HK-2 (cell line): ENCODE measurements around the gene CDK2.

Source experiments
- DNase-seq: peaks from one replicate; pipeline ENCODE4 v3.0.0-alpha.2; 2018; ENCODE audit not compliant: unreplicated experiment

The CDK2 gene

DNA sequence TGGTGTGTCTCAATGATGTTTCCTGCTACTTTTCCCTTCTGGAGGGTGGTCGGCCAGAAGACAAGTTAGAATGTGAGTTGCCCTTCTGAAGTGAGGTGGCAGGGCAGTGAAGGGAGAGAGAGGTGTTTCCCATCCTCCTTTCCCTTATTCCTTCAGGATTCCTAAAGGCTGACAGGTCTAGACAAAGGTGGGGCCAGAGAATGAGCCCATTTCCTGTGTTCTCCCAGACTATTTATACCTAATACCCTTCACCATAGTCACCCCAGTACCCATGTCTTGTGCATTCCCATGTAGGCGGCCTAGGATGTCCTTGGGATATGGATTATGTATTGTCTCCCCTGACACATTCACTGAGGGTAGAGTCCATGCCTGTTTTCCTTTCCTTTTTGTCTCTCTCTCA is 28.6 kb upstream of the CDK2 start:
- no peak for DNase-seq

DNA sequence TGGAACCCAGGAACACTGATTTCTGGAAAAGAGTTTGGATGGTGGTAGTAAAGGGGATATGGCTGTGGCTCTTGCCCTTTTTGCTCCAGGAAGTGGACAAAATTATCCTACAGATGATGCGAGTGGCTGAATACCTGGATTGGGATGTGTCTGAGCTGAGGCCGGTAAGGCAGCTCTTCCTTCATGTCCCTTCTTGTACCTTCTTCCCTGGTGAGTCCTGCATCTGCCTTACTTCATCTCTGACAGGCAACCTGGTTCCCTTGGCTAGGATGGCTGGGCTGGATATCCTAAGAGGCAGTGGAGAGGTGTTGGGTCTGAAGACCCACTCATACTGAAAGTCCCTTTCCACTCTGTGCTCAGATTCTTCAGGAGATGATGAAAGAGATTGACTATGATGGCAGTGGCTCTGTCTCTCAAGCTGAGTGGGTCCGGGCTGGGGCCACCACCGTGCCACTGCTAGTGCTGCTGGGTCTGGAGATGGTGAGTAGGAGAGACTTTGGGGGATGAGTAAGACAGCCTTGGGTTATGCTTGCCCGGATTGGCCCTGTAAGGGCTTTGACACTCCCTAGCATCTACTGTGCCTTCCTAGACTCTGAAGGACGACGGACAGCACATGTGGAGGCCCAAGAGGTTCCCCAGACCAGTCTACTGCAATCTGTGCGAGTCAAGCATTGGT is 27.7 kb upstream of the CDK2 start:
- no peak for DNase-seq

GRCh38 chr12:55940065-55940732 is 26.4 kb upstream of the CDK2 start:
- DNase-seq, result peak; percentile 89

DNA sequence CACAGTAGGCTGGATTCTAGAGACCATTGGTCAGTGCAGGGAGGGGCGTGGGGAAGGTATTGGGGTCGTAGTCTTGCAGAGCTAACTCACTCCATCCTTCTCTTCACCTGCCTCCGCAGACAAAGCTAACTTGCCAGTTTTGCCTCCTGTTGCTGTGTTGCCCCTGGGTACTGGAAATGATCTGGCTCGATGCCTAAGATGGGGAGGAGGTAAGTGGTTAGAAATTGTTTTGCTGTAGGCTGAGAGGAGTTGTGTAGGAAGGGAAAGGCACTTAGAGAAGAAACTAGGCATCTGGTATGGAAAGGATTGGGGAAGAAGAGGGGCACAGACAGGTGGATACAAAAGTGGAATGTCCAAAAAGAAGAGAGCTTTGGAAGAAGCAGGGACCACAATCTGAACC is 24.6 kb upstream of the CDK2 start:
- DNase-seq, result no peak

DNA sequence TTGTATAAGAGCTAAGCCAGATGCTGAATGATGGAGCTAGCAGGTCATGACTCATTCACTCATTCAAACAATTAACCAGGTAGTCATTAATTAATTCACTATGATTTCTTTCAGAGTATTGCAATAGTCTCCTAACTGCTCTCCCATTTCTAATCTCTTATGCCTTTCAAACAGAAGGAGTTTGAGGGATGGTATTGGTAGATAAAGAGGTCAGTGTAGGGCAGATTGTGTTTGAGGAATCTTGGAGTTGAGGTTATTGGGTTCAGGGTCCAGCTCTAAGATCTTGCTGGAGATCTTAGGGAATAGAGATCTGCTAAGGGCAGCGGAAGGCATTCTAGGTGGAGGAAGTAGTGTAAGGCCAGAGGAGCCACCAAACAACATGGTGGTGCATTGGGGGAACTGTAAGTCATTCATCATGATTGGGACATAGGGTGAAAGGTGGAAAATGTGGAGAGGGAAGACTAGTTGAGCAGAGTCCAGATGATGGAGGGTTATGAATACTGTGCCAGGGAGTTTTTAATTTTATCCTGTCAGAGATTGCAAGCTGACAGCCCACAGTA is 24.0 kb upstream of the CDK2 start:
- DNase-seq, result no peak

DNA sequence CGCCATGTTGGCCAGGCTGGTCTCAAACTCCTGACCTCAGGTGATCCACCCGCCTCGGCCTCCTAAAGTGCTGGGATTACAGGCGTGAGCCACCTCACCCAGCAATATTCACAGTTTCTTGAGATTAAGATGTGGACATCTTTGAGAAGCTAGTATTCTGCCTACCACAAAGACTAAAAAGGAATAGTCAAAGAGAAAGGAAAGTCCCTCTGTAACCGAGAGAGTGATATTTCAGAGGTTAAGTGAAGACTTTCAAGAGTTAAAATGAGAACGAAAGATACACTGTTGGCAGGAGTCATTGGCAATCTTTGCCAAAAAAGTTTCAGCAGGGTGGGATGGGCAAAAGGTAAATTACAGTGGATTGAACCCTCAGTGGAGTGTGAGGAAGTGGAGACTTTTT is 20.1 kb upstream of the CDK2 start:
- no peak for DNase-seq

DNA sequence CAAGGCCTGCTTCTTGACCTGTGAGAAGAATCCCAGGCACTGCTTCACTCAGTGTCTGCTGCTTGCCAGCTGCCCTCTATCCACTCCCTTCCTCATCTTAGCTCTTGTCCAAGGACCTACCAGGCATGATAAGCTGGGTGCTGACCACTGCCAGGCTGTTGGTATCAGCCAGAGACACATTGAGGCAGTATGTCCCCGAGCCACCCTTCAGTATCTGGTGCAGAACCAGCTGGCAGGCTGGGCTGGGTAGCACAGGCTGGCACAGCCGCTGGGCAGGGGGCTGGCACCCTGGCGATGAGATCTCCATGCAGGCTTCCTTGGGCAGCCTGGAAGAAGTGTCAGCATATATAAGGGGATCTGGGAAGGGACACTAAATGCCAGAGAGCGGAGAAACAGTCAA is 11.3 kb upstream of the CDK2 start:
- no peak for DNase-seq

DNA sequence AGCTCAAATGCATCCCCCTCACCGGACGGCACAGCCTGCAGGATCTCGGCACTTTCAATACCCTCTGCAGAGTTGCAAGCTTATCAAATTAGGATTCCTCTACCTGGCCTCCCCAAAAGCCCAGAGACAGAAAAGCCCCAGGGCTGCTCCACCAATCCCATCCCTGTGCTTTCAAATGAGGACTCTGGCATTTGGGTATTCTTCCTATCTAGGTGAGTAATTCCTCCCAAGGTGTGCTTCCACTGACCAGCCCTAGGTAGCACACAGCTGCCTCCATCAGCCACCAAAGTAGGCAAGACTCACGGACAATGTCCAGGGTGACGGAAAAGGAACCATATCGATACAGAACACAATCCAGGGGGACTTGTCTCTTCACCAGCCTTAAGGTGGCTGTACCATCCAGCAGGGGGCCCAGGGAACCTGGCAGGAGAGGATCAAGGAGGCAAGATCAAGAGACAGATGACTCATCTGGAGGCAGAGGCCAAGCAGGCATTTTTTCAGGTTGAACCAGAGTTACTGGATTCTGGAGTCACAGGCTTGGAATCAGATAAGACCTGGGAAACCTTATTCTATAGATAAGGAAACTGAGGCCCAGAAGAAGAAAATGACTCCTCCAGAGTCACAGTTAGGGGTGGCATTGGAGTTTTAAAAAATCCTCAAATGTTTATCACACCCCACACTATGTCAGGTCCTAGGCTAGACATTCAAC is 10.7 kb upstream of the CDK2 start:
- DNase-seq, result peak; percentile 71

DNA sequence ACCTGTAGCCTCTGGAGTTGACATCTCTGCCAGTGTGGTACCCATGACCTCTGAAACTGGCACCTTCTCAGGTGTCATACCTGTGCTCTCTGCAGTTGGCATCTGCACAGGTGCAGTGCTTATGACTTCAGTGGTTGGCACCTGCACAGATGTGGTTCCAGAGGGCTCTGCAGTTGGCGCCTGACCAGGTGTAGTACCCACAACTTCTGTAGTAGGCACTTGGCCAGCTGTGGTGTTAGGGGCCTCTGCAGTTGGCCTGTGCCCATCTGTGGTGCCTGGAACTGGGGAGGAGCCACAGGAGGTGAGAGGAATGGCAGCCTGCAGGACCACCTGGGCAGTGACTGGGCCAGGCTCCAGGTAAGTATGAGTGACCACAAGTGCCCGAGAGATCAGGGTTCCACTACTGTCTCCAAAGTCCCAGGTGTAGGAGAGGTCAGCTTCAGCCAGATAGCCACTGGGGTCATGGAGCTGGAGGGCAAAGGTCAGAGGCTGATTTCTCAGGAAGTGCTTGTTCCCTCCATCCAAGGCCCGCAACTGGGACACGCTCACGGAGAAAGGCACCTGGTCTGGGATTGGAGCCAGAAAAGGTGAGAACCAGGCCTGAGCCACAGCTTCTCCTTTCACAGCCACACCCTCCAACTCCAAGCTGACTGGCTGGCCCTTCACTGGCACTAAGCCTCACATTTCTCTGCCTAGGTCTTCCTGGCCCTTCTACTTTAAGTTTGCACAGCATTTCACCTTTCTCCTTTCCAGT is 9.3 kb upstream of the CDK2 start:
- no peak for DNase-seq

GRCh38 chr12:55963760-55964159 is 2.9 kb upstream of the CDK2 start:
- DNase-seq, result no peak

DNA sequence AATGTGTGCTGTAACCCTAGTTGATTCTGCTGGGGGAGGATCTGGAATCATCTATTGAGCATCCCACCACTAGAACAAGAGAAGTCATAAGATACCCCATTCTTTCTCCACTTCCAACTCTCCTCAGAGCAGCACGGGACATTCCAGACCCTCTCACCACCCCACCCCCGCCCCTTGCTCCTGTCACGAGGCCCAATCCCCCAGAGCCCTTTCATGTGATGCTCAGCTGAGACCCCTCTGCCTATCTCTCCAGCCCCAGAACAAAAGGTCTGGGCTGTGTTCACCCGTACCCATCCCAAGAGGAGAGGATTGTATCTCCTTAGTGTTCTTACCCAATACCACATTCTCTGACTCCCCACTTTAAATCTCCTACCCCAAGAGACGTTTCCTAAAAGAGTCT is 1.4 kb upstream of the CDK2 start:
- DNase-seq, result no peak

- DNase-seq, result no peak
These were observed 656 bp upstream of the CDK2 start, which contains the start of gene PMEL for GRCh38 chr12:55965941-55966407. TSS of gene PMEL (minus strand) at chr12:55966042. CDS start at chr12:55966011, 31 bp downstream.

DNA sequence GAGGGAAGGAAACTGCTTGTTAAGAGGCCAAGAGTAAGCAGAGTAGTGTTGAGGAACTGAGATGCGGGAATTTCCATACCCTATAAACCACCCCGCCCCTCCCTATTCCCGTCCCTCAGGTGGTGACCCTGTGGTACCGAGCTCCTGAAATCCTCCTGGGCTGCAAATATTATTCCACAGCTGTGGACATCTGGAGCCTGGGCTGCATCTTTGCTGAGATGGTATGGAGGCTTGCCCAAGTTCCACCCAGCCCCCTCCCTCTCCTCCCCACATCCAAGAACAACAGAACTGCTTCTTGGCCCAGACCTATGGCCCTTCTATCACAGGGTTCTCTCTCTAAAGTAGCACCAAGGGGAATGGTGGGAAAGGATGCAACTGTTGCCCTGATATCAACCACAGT is 2.7 kb downstream of the CDK2 start:
- no peak for DNase-seq

DNA sequence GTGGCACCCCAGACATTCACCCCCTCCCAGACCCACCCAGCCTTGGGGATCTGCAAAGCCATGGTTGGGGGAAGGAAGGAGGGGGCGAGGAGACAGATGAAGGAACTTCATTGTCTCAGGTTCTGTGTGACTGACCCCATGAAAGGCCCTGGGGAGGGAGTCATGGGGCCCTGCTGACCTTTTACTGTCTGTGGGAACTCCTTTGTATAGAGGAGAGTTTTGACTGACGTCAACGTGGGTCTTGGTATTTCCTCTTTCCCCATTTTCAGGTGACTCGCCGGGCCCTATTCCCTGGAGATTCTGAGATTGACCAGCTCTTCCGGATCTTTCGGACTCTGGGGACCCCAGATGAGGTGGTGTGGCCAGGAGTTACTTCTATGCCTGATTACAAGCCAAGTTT is 4.1 kb downstream of the CDK2 start:
- no peak for DNase-seq

DNA sequence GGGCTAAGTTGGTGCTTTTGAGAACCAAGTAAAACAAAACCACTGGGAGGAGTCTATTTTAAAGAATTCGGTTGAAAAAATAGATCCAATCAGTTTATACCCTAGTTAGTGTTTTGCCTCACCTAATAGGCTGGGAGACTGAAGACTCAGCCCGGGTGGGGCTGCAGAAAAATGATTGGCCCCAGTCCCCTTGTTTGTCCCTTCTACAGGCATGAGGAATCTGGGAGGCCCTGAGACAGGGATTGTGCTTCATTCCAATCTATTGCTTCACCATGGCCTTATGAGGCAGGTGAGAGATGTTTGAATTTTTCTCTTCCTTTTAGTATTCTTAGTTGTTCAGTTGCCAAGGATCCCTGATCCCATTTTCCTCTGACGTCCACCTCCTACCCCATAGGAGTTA is 5.4 kb downstream of the CDK2 start:
- DNase-seq, result peak; percentile 36

- DNase-seq, result no peak
These were observed 5.8 kb downstream of the CDK2 start for GRCh38 chr12:55972456-55972855.

- no peak for DNase-seq
These were observed 6.4 kb downstream of the CDK2 start for GRCh38 chr12:55972911-55973598.

DNA sequence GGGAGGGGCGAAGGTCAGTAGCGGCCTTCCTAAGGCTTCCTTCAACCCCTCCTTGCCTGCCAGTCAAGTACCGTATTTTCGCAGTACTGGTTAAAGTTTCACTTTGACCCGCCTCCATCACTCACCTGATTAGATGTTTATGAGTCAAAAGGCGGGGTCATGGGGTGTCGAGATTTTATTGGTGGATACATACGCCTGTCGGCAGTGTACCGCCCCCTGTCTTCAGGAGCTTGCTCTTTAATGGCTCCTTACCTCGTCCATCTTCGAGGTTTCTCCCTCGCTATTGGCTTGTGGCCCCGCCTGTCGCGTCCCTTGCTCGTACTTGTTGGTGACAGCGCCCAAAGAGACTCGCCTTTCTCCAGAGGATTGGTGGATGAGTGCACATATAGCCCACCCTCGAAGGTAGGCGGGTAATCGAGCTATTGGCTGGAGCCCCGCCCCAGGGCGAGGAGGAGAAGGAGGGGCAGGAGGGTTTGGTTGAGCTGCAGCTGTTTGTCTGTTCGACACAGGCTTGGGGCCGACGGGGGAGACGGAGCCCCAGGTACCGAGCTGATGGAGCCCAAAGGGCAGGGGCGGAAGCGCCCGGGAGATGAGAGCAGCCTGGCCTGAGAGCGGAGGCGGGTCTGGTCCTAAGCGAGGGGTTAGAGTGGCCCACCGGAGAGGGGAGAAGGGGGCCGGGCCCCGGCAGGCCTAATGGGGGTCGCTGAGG is 7.1 kb downstream of the CDK2 start, which contains the start of gene RAB5B:
Gene RAB5B (plus strand): TSS at position 480 of the 709 bp plus-strand sequence. CDS start 12,883 bp downstream, outside the sequence.
- peak; percentile 99 for DNase-seq

DNA sequence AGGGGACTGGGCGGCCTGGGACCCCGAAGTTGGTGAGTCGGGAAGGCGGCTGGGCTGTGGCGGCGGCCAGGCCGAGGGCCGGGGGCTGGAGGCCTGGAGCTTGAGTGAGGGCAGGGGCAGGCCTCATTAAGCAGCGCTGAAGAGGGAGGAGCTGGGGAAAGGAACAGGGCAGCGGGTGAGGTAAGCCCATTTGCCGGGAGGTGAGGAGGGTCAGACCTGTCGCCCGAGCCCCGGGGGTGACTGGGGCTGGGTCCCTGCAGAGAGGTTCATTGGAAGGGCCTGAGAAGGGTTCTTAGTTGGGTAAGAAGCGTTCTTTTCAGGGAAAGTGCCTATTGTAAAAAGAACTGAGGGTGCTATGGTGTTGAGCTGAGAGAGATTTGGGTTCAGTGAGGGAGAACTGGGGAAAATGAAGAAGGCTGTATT is 7.7 kb downstream of the CDK2 start:
- peak; percentile 65 for DNase-seq

- DNase-seq, result no peak
These were observed 11.8 kb downstream of the CDK2 start for GRCh38 chr12:55978393-55978792.
